Left colon (tissue), 2 donors: Measurements from ENCODE around the gene LSM7. TPM values are rescaled to one million over a fixed set of nuclear protein-coding genes. Genes with fewer than 3 reads are reported as not detected.
"Not testable (repeated sequence)": the region's sequence is repeated elsewhere in the genome, so short reads cannot be mapped to it uniquely, and the experiment has no call there.

Source experiments
- ATAC-seq: fragments of 200-7000 bp; cut with Tn5 transposase; one replicate; pipeline ENCODE4 v1.9.1; 2020; ENCODE audit warnings: mild to moderate bottlenecking, moderate library complexity
- DNase-seq, 2 donors: peaks; one replicate each; pipeline ENCODE4 v3.0.0-alpha.2; 2020
- intact Hi-C, 2 donors: fragments of 100-400 bp; cut with DNase I in 1 of 2; cut with micrococcal nuclease in 1 of 2; formaldehyde crosslinking; loops; one replicate each; pipeline versions ENCODE4 v1.11.2 to v1.14.0; 2022; cut with DNase I, micrococcal nuclease
- total RNA-seq, 2 donors: library from RNA; stranded (reverse); fragmentation: NEBNext Ultra II Directional; extraction: Animal tissue kit (Norgen Biotek cat#: 25700); gene quantifications; one replicate each; pipeline ENCODE4 v1.2.1, GENCODE V29; 2021
- donor health status: DM: no; HTN: no; CAD: no.
- donor health status: DM: yes; HTN: yes; CAD: no.

Gene LSM7
- total RNA-seq, 2 donors from 2014 or later = 67.1 to 101 TPM

- ATAC-seq (no peak), DNase-seq (no peak)
- intact Hi-C loops = no loop called here
These were observed 29.2 kb upstream of the LSM7 start for GRCh38 chr19:2357279-2358206.

- intact Hi-C loops = no loop called here
- no peak for ATAC-seq
- DNase-seq = no peak
These were observed 27.8 kb upstream of the LSM7 start for GRCh38 chr19:2356036-2356646.

GRCh38 chr19:2355168-2356035 lies 27.0 kb upstream of the LSM7 start:
- DNase-seq = no peak
- intact Hi-C loops = no loop called here
- ATAC-seq = no peak

GRCh38 chr19:2354670-2355069 lies 26.3 kb upstream of the LSM7 start:
- ATAC-seq = no peak
- no peak for DNase-seq
- intact Hi-C loops = no loop called here

GRCh38 chr19:2353887-2354592 lies 25.7 kb upstream of the LSM7 start:
- DNase-seq (no peak), ATAC-seq (no peak)
- intact Hi-C loops = no loop called here

GRCh38 chr19:2353159-2353886 lies 24.9 kb upstream of the LSM7 start:
- intact Hi-C loops = no loop called here
- DNase-seq (no peak), ATAC-seq (peak; percentile 47)

GRCh38 chr19:2352121-2352520 lies 23.7 kb upstream of the LSM7 start:
- ATAC-seq = no peak
- intact Hi-C loops = no loop called here
- no peak for DNase-seq

- ATAC-seq (no peak), DNase-seq (no peak)
- intact Hi-C loops = no loop called here
These were observed 23.2 kb upstream of the LSM7 start for GRCh38 chr19:2351591-2351990.

GRCh38 chr19:2350656-2351055 lies 22.3 kb upstream of the LSM7 start:
- intact Hi-C loops = no loop called here
- ATAC-seq = no peak
- DNase-seq = no peak

- ATAC-seq, intact Hi-C loops, DNase-seq: not testable (repeated sequence)
These were observed 21.4 kb upstream of the LSM7 start for GRCh38 chr19:2349818-2350217.

- peak; percentile 96 for ATAC-seq
These were observed 17.6 kb upstream of the LSM7 start for GRCh38 chr19:2345794-2346663.

GRCh38 chr19:2345076-2345475 lies 16.7 kb upstream of the LSM7 start:
- DNase-seq (peak in 1 of 2 donors; percentile 5), ATAC-seq (no peak)
- intact Hi-C loops = no loop called here

More at GRCh38 chr19:2345794-2346663, 17.6 kb upstream of the LSM7 start:
- intact Hi-C loops = no loop called here
- peak; percentile 84 to 91 for DNase-seq

- intact Hi-C loops = no loop called here
- ATAC-seq (no peak), DNase-seq (peak in 1 of 2 donors; percentile 2)
These were observed 16.0 kb upstream of the LSM7 start for GRCh38 chr19:2344381-2344870.

- DNase-seq (peak in 1 of 2 donors; percentile 4), ATAC-seq (no peak)
- intact Hi-C loops = no loop called here
These were observed 15.1 kb upstream of the LSM7 start for GRCh38 chr19:2343289-2343982.

GRCh38 chr19:2342656-2343288 lies 14.4 kb upstream of the LSM7 start:
- ATAC-seq (no peak), DNase-seq (no peak)
- intact Hi-C loops = no loop called here

- peak; percentile 9 for ATAC-seq
- intact Hi-C loops = no loop called here
These were observed 13.6 kb upstream of the LSM7 start for GRCh38 chr19:2341982-2342381.

More at GRCh38 chr19:2341982-2342381, 13.6 kb upstream of the LSM7 start:
- DNase-seq = no peak
